Common myeloid progenitor, CD34-positive (primary cell): ENCODE data around the gene WDR64.

Experiments used
- CTCF ChIA-PET: fragments of 350-600 bp; sonication (Branson Sonifier 250); formaldehyde crosslinking; loops from one replicate; lab custom pipeline; 2021; ENCODE audit warnings: antibody characterized with exemption; lab: Charles Lee
- POLR2A ChIA-PET: fragments of 350-600 bp; sonication (Branson Sonifier 250); formaldehyde crosslinking; loops from one replicate; lab custom pipeline; 2021; ENCODE audit warnings: antibody characterized with exemption; lab: Charles Lee
- DNase-seq, 3 donors: peaks; one replicate each; pipeline versions ENCODE4 v3.0.0 to v3.0.0-alpha.2; 2013
- H3K27ac ChIP-seq, 2 experiments: 1 replicate in 1 of 2; 2 replicates in 1 of 2; pipeline ENCODE4 v1.7.0; 2013; ENCODE audit warnings: inconsistent platforms in 2 of 2, low read length in 2 of 2, mild to moderate bottlenecking in 2 of 2, low read depth in 1 of 2, moderate library complexity in 1 of 2; ENCODE audit not compliant: severe bottlenecking in 2 of 2, insufficient read depth in 1 of 2, poor library complexity in 1 of 2
- H3K27me3 ChIP-seq, 5 experiments: replicated peaks in 2 of 5; 1 replicate in 3 of 5; 2 replicates in 2 of 5; pipeline versions ENCODE4 v1.6.1 to v1.7.0; 2013; ENCODE audit warnings: low read length in 4 of 5, mild to moderate bottlenecking in 2 of 5, moderate library complexity in 2 of 5, inconsistent platforms in 1 of 5; ENCODE audit not compliant: insufficient read depth in 5 of 5, control insufficient read depth in 4 of 5
- H3K36me3 ChIP-seq, 4 experiments: 1 replicate in 2 of 4; 2 replicates in 2 of 4; pipeline versions ENCODE4 v1.6.1 to v1.7.0; 2013; ENCODE audit warnings: low read length in 3 of 4, control low read depth in 1 of 4, mild to moderate bottlenecking in 1 of 4; ENCODE audit not compliant: control insufficient read depth in 4 of 4, insufficient read depth in 4 of 4
- H3K4me1 ChIP-seq, 4 experiments: 1 replicate in 3 of 4; 2 replicates in 1 of 4; pipeline versions ENCODE4 v1.6.1 to v1.7.1; 2013; ENCODE audit warnings: low read length in 3 of 4, mild to moderate bottlenecking in 3 of 4, control low read depth in 1 of 4, inconsistent platforms in 1 of 4, moderate library complexity in 1 of 4; ENCODE audit not compliant: control insufficient read depth in 4 of 4, insufficient read depth in 4 of 4; ENCODE audit errors: control extremely low read depth in 1 of 4
- H3K4me3 ChIP-seq, 7 experiments: 1 replicate in 4 of 7; 2 replicates in 3 of 7; pipeline versions ENCODE4 v1.5.1 to v1.7.0; 2013; ENCODE audit warnings: mild to moderate bottlenecking in 7 of 7, low read length in 6 of 7, moderate library complexity in 6 of 7, inconsistent platforms in 2 of 7, low read depth in 2 of 7, control low read depth in 1 of 7; ENCODE audit not compliant: insufficient read depth in 4 of 7, control insufficient read depth in 1 of 7; ENCODE audit errors: extremely low read depth in 1 of 7
- H3K9me3 ChIP-seq, 5 experiments: 1 replicate in 4 of 5; 2 replicates in 1 of 5; pipeline versions ENCODE4 v1.6.1 to v1.7.1; 2013; ENCODE audit warnings: low read length in 4 of 5, mild to moderate bottlenecking in 2 of 5, inconsistent platforms in 1 of 5, low read depth in 1 of 5, moderate library complexity in 1 of 5; ENCODE audit not compliant: control insufficient read depth in 4 of 5, insufficient read depth in 2 of 5; ENCODE audit errors: control extremely low read depth in 1 of 5
- WGBS: methylation state at CpG from one replicate; pipeline ENCODE4 v1.1.5; 2013; ENCODE audit not compliant: insufficient coverage; 5-methylcytosine and 5-hydroxymethylcytosine counted together

WDR64 gene

DNA sequence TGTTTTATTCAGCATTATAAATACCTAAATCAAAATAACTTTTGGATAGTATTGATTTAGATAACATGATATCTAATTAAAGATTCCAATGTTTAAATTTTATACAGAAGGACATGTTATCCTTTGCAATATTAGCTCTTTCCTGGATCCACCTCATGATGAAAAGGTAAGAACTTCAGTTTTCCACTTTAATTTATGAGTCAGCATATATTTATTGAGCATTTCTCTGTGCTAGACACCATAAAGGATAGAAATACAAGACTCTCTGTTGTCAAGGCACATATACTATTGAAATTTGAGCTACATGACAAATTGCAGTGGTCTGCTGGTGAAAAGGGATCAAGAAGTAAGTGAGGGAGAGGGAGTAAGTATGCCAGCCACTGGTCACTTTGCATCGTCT, 127.8 kb downstream of the WDR64 start:
- no peaks in the 10 kb centered on the region for H3K9me3 ChIP-seq
- H3K4me1 ChIP-seq, result no peaks in the 10 kb centered on the region
- POLR2A ChIA-PET, result no interaction called here
- no peak overlapping the region for H3K4me3 ChIP-seq
- CTCF ChIA-PET, result no interaction called here
- H3K27me3 ChIP-seq, result peaks cover 0 to 2% (median 0%) of the 10 kb centered on the region in 5 experiments
- no peaks in the 10 kb centered on the region for H3K36me3 ChIP-seq
- H3K27ac ChIP-seq, result no peak overlapping the region
- no peak for DNase-seq
- WGBS, result no CpG with 5 or more reads among the region's 1 CpG

DNA sequence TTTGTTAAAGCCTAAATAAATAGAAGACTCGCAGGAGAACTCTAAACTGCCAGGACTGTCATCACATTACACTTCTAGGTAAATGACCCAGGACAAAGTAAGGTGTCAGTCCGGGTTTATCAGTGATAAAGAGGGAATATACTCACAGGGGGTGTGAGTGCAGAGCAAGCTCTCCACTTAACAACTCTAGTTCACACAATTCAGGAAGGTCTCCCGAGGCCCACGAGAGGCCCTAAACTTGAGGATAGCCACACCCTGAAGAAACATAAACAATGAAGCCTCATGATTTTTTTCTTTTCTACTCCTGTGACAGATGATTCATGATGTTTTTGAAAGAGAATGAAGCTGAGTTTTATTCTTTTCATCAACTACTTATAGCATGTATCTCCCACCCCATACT, 130.3 kb downstream of the WDR64 start:
- ChIA-PET CTCF (no interaction called here), POLR2A (no interaction called here)
- no CpG with 5 or more reads among the region's 4 CpGs for WGBS
- no peaks in the 10 kb centered on the region for H3K36me3 ChIP-seq
- no peak overlapping the region for H3K27ac ChIP-seq
- H3K4me3 ChIP-seq, result no peak overlapping the region
- peaks cover 0 to 2% (median 0%) of the 10 kb centered on the region in 5 experiments for H3K27me3 ChIP-seq
- no peaks in the 10 kb centered on the region for H3K9me3 ChIP-seq
- H3K4me1 ChIP-seq, result no peaks in the 10 kb centered on the region
- no peak for DNase-seq

DNA sequence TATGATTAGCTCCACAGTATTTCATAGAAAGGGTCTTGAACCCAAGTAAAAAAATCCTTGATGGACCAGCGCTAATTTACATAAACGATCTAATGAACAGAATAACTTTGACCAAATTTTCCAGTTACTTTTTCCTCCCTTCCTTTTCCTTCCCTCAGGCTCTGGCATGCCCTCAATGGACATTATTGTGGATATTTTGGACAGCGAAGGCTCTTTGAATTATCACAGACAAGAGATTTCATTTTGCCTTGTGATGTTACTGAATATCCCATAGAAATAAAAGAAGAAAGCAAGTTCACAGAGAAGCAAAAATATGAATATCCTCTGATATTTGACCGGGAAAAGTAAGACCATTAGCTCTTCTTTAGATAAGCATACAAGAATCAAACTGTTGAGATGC, 135.6 kb downstream of the WDR64 start:
- CTCF ChIA-PET, result no interaction called here
- no peaks in the 10 kb centered on the region for H3K4me1 ChIP-seq
- peaks cover 0 to 2% (median 0%) of the 10 kb centered on the region in 5 experiments for H3K27me3 ChIP-seq
- WGBS, result 73% methylated on average over 3 of the region's 4 CpGs
- H3K27ac ChIP-seq, result no peak overlapping the region
- no peak for DNase-seq
- H3K36me3 ChIP-seq, result no peaks in the 10 kb centered on the region
- H3K4me3 ChIP-seq, result no peak overlapping the region
- H3K9me3 ChIP-seq, result no peaks in the 10 kb centered on the region
- POLR2A ChIA-PET, result no interaction called here

DNA sequence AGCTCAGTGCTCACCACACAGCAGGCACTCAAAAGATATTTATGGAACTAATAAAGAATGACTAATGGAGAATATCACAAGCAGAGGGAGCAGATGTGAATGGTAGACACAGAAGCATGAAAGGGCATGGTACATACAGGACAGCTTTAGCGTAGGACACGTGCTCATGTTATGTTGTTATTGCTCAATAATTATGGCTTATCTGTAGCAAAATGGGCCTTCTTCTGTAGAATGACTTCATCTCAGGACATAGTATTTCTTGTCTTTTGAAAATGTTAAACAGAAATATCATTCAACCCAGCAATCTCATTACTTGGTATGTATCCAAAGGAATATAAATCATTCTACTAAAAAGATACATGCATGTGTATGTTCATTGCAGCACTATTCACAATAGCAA, 137.0 kb downstream of the WDR64 start:
- Histone ChIP-seq H3K27ac (no peak overlapping the region), H3K27me3 (no peaks in the 10 kb centered on the region), H3K36me3 (no peaks in the 10 kb centered on the region), H3K4me3 (no peak overlapping the region), H3K4me1 (no peaks in the 10 kb centered on the region), H3K9me3 (no peaks in the 10 kb centered on the region)
- ChIA-PET POLR2A (no interaction called here), CTCF (no interaction called here)
- DNase-seq, result no peak
- 100% methylated on average over 2 of the region's 2 CpGs for WGBS

DNA sequence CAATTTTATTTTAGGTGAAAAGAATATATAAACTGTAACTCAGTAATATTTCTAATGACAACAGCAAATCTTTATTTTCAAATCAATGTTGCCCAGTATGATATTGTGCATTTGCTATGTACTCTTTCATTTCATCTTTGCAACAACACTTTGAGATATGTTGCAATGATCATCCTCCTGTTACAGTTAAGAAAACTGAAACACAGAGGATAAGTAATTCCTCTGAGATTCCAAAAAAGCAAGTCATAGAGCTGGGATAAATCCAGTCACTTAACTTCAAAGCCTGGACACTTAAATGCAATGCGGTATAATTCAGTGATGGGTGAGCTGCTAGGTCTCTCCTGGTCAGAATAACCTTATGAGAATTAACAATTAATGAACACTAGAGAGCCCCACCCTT, 147.3 kb downstream of the WDR64 start:
- H3K4me3 ChIP-seq, result no peak overlapping the region
- DNase-seq, result no peak
- 100% methylated on average over 1 of the region's 1 CpG for WGBS
- H3K4me1 ChIP-seq, result no peaks in the 10 kb centered on the region
- H3K27ac ChIP-seq, result no peak overlapping the region
- POLR2A ChIA-PET, result no interaction called here
- CTCF ChIA-PET, result interaction anchor here (0.5 kb wide), 1 partner anchor 39 kb away, joined by 3 read pairs; no protein-coding TSS in a partner anchor
- no peaks in the 10 kb centered on the region for H3K36me3 ChIP-seq
- H3K9me3 ChIP-seq, result no peaks in the 10 kb centered on the region
- H3K27me3 ChIP-seq, result peaks cover 0 to 6% (median 0%) of the 10 kb centered on the region in 5 experiments

DNA sequence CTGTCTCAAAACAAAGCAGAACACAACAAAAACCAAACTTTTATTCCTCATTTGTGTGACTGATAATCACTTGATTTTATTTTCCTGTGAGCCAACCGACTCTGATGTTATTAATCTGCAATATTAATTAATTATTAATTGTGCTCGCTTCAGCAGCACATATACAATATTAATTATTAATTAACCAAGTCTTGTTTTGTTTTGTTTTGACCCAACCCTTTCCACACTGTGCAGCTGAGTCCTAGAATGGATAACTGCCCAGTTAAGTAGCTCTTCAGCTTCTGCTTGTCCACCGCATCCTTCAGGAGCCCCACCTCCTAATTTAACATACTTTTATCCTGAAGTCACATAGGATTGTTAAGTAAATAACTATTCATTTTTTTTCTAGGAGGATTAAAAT, 148.6 kb downstream of the WDR64 start:
- H3K27ac ChIP-seq, result no peak overlapping the region
- H3K36me3 ChIP-seq, result no peaks in the 10 kb centered on the region
- no CpG with 5 or more reads among the region's 3 CpGs for WGBS
- H3K27me3 ChIP-seq, result peaks cover 0 to 6% (median 0%) of the 10 kb centered on the region in 5 experiments
- no peaks in the 10 kb centered on the region for H3K9me3 ChIP-seq
- ChIA-PET POLR2A (interaction anchor here (0.5 kb wide), 1 partner anchor 85 kb away, joined by 3 read pairs; no protein-coding TSS in a partner anchor), CTCF (interaction anchor here (0.9 kb wide), 1 partner anchor 9 kb away, joined by 3 read pairs; no protein-coding TSS in a partner anchor)
- DNase-seq, result no peak
- H3K4me3 ChIP-seq, result no peak overlapping the region
- no peaks in the 10 kb centered on the region for H3K4me1 ChIP-seq

DNA sequence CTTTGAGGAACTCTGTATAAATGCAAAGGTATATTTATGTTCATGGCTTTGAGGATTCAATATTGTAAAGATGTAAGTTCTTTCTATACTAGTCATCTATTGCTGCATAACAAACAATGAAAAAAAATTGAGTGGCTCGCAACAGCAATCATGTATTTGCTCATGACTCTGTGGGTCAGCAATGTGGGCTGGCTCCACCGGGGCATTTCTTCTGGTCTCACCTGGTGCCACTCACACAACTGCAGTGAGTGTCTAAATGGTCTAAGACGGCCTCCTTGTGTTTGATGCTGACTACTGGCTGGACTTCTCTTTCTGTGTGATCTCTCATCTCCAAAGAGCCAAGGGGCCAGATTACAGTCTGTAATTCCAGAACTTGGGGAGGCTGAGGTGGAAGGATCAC, 150.8 kb downstream of the WDR64 start:
- Histone ChIP-seq H3K27me3 (peaks cover 0 to 6% (median 2%) of the 10 kb centered on the region in 5 experiments), H3K4me3 (no peak overlapping the region), H3K4me1 (no peaks in the 10 kb centered on the region), H3K9me3 (no peaks in the 10 kb centered on the region), H3K27ac (no peak overlapping the region), H3K36me3 (no peaks in the 10 kb centered on the region)
- ChIA-PET CTCF (no interaction called here), POLR2A (no interaction called here)
- 100% methylated on average over 3 of the region's 3 CpGs for WGBS
- no peak for DNase-seq
